OCI-LY1 (cell line): ENCODE measurements around the gene MID1.

ENCODE experiments used
- H2AFZ ChIP-seq: fragments of 200-600 bp; sonication (generic), shearing (Covaris generic); 2 replicates; pipeline ENCODE4 v1.6.0; 2014; ENCODE audit warnings: antibody characterized with exemption, mild to moderate bottlenecking, low read length
- H3F3A ChIP-seq: fragments of 200-600 bp; sonication (generic), shearing (Covaris generic); 2 replicates; pipeline ENCODE4 v1.6.0; 2014; ENCODE audit warnings: mild to moderate bottlenecking, antibody characterized with exemption, low read length, moderate library complexity; ENCODE audit not compliant: insufficient read depth
- H3K27ac ChIP-seq: fragments of 200-600 bp; sonication (generic); 2 replicates; pipeline ENCODE4 v1.5.1; 2014; ENCODE audit warnings: low read length, mixed run types, mild to moderate bottlenecking, low read depth; ENCODE audit not compliant: poor library complexity, severe bottlenecking
- H3K27me3 ChIP-seq: fragments of 200-600 bp; sonication (generic); 2 replicates; pipeline ENCODE4 v1.6.0; 2014; ENCODE audit warnings: antibody characterized with exemption, mild to moderate bottlenecking, low read length, moderate library complexity; ENCODE audit not compliant: insufficient read depth
- H3K36me3 ChIP-seq: fragments of 200-600 bp; sonication (generic); 2 replicates; pipeline ENCODE4 v1.6.1; 2014; ENCODE audit warnings: mild to moderate bottlenecking, antibody characterized with exemption, low read length, moderate library complexity, mixed read lengths; ENCODE audit not compliant: insufficient read depth
- H3K4me1 ChIP-seq: fragments of 200-600 bp; sonication (generic); 2 replicates; pipeline ENCODE4 v1.5.1; 2014; ENCODE audit warnings: mild to moderate bottlenecking, low read length, moderate library complexity; ENCODE audit not compliant: insufficient read depth, severe bottlenecking
- H3K4me2 ChIP-seq: fragments of 200-600 bp; sonication (generic), shearing (Covaris generic); 2 replicates; pipeline ENCODE4 v1.6.1; 2014; ENCODE audit warnings: low read length
- H3K4me3 ChIP-seq: fragments of 200-600 bp; sonication (generic); 2 replicates; pipeline ENCODE4 v1.5.1; 2014; ENCODE audit warnings: low read length, low read depth, mild to moderate bottlenecking, mixed read lengths; ENCODE audit not compliant: poor library complexity, severe bottlenecking
- H3K79me2 ChIP-seq: fragments of 200-600 bp; shearing (Covaris generic); 2 replicates; pipeline ENCODE4 v1.6.1; 2016; ENCODE audit warnings: mixed run types, low read length, mixed read lengths; ENCODE audit not compliant: insufficient read depth
- H3K9ac ChIP-seq: fragments of 200-600 bp; sonication (generic), shearing (Covaris generic); 2 replicates; pipeline ENCODE4 v1.6.1; 2014; ENCODE audit warnings: mild to moderate bottlenecking, low read length, mixed read lengths
- H3K9me2 ChIP-seq: fragments of 200-600 bp; sonication (generic), shearing (Covaris generic); 2 replicates; pipeline ENCODE4 v1.6.1; 2014; ENCODE audit warnings: low read depth, mild to moderate bottlenecking, low read length, mixed read lengths
- H3K9me3 ChIP-seq: fragments of 200-600 bp; shearing (Covaris generic); 2 replicates; pipeline ENCODE4 v1.6.1; 2014; ENCODE audit warnings: low read length, mixed read lengths
- H4K20me1 ChIP-seq: fragments of 200-600 bp; sonication (generic), shearing (Covaris generic); 2 replicates; pipeline ENCODE4 v1.6.0; 2016; ENCODE audit warnings: mild to moderate bottlenecking, low read length; ENCODE audit not compliant: insufficient read depth
- CTCF ChIP-seq: fragments of 200-600 bp; sonication (generic), shearing (Covaris generic); IDR thresholded peaks from 2 replicates; pipeline ENCODE4 v1.5.1; 2017; ENCODE audit warnings: mild to moderate bottlenecking, antibody characterized with exemption, low read length, moderate library complexity, mixed read lengths
- EZH2 ChIP-seq: fragments of 200-600 bp; sonication (generic), shearing (Covaris generic); IDR thresholded peaks from 2 replicates; pipeline ENCODE4 v1.8.0; 2017; ENCODE audit warnings: borderline replicate concordance, mixed run types, mild to moderate bottlenecking, antibody characterized with exemption, low read length, moderate library complexity, mixed read lengths

Gene MID1

DNA sequence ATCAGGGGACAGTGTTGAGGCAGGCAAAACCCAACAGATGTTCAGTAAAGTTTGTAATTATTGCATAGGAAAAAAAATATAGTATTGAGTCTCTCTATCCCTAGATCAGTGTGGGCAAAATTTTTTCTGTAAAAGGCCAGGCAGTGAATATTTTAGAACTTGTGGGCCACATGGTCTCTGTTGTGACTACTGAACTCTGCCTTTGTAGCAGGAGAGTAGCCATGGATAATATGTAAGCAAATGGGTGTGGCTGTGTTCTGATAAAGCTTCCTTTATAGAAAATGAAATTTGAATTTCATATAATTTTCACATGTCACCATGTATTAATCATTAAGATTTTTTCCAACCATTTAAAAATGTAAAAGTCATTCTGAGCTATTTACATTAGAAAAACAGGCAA lies 193.1 kb downstream of the MID1 start:
- no peaks in the 10 kb centered on the region for H3K36me3 ChIP-seq
- H3K4me3 ChIP-seq: no peak overlapping the region
- H3K9me3 ChIP-seq: no peaks in the 10 kb centered on the region
- H4K20me1 ChIP-seq: no peaks in the 10 kb centered on the region
- H3K9ac ChIP-seq: no peak overlapping the region
- no peaks in the 10 kb centered on the region for H3K4me1 ChIP-seq
- H3K79me2 ChIP-seq: no peaks in the 10 kb centered on the region
- no peaks in the 10 kb centered on the region for H3K27me3 ChIP-seq
- no peak overlapping the region for H3K27ac ChIP-seq
- H3K9me2 ChIP-seq: no peaks in the 10 kb centered on the region
- H2AFZ ChIP-seq: no peak overlapping the region
- no peak overlapping the region for H3K4me2 ChIP-seq
- TF ChIP-seq EZH2 (no peak), CTCF (no peak)
- H3F3A ChIP-seq: no peaks in the 10 kb centered on the region

GRCh38 chrX:10423716-10424115 lies 196.7 kb downstream of the MID1 start:
- Histone ChIP-seq H3K9ac (no peak overlapping the region), H3K4me3 (no peak overlapping the region), H3K4me1 (no peaks in the 10 kb centered on the region), H3K79me2 (no peaks in the 10 kb centered on the region), H2AFZ (no peak overlapping the region), H3K4me2 (no peak overlapping the region), H3K36me3 (no peaks in the 10 kb centered on the region), H3K9me2 (no peaks in the 10 kb centered on the region), H4K20me1 (no peaks in the 10 kb centered on the region), H3K27ac (no peak overlapping the region), H3K27me3 (no peaks in the 10 kb centered on the region), H3K9me3 (no peaks in the 10 kb centered on the region), H3F3A (no peaks in the 10 kb centered on the region)
- TF ChIP-seq EZH2 (no peak), CTCF (no peak)

DNA sequence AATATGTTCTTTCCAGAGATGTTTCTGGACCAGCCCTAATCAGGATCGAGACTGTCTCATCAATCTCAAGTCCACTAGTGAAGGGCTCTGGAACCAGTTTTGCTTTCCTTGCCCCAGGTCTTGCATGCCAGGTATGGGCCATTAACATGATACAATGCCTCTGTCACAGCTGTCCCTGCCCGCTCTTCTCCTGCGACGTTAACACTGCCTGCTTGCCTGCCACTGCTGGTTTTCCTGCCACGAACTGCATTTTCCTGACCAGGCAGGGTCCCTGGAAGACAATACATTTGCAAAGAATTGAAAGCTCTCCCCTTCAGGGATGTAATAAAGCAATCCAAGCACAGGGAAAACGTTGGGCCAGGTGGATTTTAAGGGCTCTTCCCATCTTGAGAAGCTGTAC lies 200.3 kb downstream of the MID1 start:
- Histone ChIP-seq H3K79me2 (no peaks in the 10 kb centered on the region), H2AFZ (no peak overlapping the region), H3F3A (no peaks in the 10 kb centered on the region), H3K9me3 (no peaks in the 10 kb centered on the region), H3K36me3 (no peaks in the 10 kb centered on the region), H3K9ac (no peak overlapping the region), H3K9me2 (no peaks in the 10 kb centered on the region), H4K20me1 (no peaks in the 10 kb centered on the region), H3K27ac (no peak overlapping the region), H3K27me3 (no peaks in the 10 kb centered on the region), H3K4me3 (no peak overlapping the region), H3K4me2 (no peak overlapping the region), H3K4me1 (no peaks in the 10 kb centered on the region)
- TF ChIP-seq EZH2: no peak
- TF ChIP-seq CTCF: no peak
